Stimulated activated naive CD8-positive, alpha-beta T cell treated with anti-CD3 and anti-CD28 coated beads, Interleukin-15, Interleukin-2, amounts not matched to agents 100 ng/mL and 50 ng/mL, for 24 hours (primary cell): Measurements from ENCODE around the gene CCDC187.

Source experiments
- H3K27ac Mint-ChIP-seq: one replicate; pipeline ENCODE4 v1.8.0; 2021; ENCODE audit warnings: mild to moderate bottlenecking, mixed read lengths
- H3K27me3 Mint-ChIP-seq: one replicate; pipeline ENCODE4 v1.8.0; 2021; ENCODE audit warnings: mixed read lengths
- H3K36me3 Mint-ChIP-seq: one replicate; pipeline ENCODE4 v1.8.0; 2021; ENCODE audit warnings: low read depth, mixed read lengths
- H3K4me1 Mint-ChIP-seq: one replicate; pipeline ENCODE4 v1.8.0; 2021; ENCODE audit warnings: low read depth, mixed read lengths
- H3K4me3 Mint-ChIP-seq: one replicate; pipeline ENCODE4 v1.8.0; 2021; ENCODE audit warnings: mild to moderate bottlenecking, mixed read lengths
- H3K9me3 Mint-ChIP-seq: one replicate; pipeline ENCODE4 v1.8.0; 2021; ENCODE audit warnings: mixed read lengths

Gene CCDC187

DNA sequence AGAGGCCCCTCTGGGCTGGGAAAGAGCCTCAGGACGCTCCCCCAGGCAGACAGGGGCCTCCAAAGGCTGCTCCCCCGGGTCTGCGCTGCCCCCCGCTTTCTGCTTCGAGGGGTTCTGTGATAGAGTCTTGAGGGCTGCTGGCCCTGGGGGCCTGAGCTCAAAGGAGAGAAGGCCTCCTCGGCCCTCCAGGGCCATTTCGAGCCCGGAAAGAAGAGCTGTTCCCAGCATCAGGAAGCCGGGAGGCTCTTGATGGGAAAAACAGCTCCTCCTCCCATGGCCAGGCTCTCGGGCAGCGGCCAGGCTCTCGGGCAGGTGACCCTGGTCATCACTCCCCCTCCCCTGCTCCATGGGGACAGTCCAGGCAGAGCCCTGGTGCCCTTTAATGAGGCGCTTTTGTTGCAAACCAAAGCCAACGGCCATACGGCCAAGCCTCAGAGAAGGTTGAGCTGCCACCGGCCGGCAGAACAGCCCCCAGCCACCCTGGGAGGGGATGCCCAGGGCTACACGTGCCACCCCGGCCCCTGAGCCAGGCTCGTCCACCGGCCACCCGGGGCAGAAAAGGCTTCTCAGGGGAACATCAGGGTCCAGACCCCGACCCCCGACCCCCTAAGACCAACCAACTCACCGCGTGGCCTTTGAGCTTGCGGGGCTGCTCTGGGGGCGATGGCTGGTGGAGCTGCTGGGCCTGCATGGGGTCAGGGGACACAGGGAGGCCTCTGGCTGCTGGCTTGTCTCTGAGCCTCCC lies 42.0 kb downstream of the CCDC187 start:
- Mint-ChIP-seq H3K27me3 (no peaks in the 10 kb centered on the region), H3K4me3 (no peak overlapping the region), H3K27ac (no peak overlapping the region), H3K9me3 (no peaks in the 10 kb centered on the region), H3K4me1 (peaks cover 1% of the 10 kb centered on the region), H3K36me3 (no peaks in the 10 kb centered on the region)

DNA sequence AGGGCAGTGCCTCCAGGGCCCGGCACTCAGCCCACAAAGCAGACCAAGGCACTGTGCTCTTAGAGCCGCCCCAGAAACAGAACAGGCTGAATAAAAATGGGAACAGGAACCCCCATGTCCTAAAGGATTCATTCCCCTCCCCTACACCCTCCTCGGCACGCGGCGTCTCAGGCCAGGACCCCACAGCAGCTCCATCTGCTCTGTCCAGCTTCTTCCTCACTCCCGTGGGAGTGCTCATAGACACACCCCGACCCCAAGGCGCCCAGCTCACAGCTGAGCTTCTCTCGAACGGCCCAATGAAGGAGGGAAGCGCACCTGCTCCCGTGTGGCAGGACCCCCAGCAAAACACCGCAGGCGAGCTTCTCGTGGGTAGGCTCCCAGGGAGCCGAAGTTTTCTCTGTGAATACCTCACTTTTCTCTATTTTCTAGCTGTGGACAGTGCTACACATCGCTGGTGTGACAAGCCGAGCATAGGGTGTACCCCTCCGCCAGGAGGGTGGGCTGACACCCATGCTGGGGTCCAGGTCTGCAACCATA lies 42.9 kb downstream of the CCDC187 start:
- H3K9me3 Mint-ChIP-seq: no peaks in the 10 kb centered on the region
- no peaks in the 10 kb centered on the region for H3K27me3 Mint-ChIP-seq
- no peak overlapping the region for H3K4me3 Mint-ChIP-seq
- no peak overlapping the region for H3K27ac Mint-ChIP-seq
- H3K4me1 Mint-ChIP-seq: no peaks in the 10 kb centered on the region
- H3K36me3 Mint-ChIP-seq: no peaks in the 10 kb centered on the region

DNA sequence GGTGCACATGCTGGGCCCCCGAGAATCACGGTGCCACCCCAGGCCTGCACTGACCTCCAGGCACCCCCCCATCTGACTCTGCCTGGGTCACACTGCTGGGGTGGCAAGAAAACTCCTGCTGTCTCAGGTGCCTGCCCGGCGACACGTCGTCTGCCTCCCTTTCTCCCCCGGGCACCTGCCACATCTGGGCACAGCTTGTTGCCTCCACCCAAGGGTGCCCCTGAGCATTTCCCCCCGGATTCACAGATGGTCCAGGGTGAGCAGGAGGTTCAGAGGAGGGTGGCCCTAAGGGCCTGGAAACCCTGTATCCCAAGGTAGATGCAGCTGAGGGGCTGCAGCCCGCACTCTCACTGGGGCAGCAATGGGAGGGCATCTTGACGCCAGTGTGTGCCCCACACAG lies 43.4 kb downstream of the CCDC187 start:
- no peaks in the 10 kb centered on the region for H3K36me3 Mint-ChIP-seq
- H3K27ac Mint-ChIP-seq: no peak overlapping the region
- H3K4me1 Mint-ChIP-seq: no peaks in the 10 kb centered on the region
- no peaks in the 10 kb centered on the region for H3K9me3 Mint-ChIP-seq
- no peaks in the 10 kb centered on the region for H3K27me3 Mint-ChIP-seq
- no peak overlapping the region for H3K4me3 Mint-ChIP-seq

DNA sequence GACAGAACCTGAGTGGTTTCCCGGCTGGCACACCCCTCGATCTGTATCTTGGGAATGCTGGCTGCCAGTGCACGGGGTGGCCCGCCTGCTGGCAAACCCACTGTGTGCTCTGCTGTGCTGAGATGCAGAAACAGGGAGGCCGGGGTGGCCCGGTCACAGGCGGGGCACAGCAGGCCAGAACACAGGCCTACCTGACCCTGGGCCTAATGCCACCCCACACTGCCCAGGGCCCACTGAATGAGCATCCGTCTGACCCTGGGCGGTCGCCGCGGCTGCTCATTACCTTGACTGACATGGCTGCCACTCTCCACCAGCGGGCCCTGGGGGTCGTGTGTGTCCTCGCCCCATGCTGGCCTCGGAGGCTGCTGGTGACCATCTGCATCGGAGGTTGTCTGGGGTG lies 44.1 kb downstream of the CCDC187 start:
- Mint-ChIP-seq H3K27ac (no peak overlapping the region), H3K36me3 (no peaks in the 10 kb centered on the region)

DNA sequence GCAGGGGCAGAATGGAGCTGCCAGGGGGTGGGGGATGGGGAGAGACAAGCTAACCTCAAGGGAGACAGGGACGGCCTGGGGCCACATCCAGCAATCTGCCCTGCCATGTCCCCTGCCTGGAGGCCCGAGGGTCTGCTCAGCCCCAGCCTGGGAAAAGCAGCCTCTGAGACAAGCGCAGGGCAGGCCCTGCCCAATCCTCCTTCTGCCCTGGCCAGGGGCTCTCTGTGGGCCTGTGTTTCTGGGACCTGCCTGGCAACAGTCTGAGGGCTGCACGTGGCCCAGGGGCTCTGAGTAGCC lies 44.4 kb downstream of the CCDC187 start:
- H3K27me3 Mint-ChIP-seq: no peaks in the 10 kb centered on the region
- no peaks in the 10 kb centered on the region for H3K36me3 Mint-ChIP-seq
- no peaks in the 10 kb centered on the region for H3K9me3 Mint-ChIP-seq
- H3K27ac Mint-ChIP-seq: no peak overlapping the region
- no peaks in the 10 kb centered on the region for H3K4me1 Mint-ChIP-seq
- H3K4me3 Mint-ChIP-seq: no peak overlapping the region

More for the DNA sequence above, 44.1 kb downstream of the CCDC187 start:
- Mint-ChIP-seq H3K4me1 (no peaks in the 10 kb centered on the region), H3K9me3 (no peaks in the 10 kb centered on the region), H3K4me3 (no peak overlapping the region), H3K27me3 (no peaks in the 10 kb centered on the region)

DNA sequence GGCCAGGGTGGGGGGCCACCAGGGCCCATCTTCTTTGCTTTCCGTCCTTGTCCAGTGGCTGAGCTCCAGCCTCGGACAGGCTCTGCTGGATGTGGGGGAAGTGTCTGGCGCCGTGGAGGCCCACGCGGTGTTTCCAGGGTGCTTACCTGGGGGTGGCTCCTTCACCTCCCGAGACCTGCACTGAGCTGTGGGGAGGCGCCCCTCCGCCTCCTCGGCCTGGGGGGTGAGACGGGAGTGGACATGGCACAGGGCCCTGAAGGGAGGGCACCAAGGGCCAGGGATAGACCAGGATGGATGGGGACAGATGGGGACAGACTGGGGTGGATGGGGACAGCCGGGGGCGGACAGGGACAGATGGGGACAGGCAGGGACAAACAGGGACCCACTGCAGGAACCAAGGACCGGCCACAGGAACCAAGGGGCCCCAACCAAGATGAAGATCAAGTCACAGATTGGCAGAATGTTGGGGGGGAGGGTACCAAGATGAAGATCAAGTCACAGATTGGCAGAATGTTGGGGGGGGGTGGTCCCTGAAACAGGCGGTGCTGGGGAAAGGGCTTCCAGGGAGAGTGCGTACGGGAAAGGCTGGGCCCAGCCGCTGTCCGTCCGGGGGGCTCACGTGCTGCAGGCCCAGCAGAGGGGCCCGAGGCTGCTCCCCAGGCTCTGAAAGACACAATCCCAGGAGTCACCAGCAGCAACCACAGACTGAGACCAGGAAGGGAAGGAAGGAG lies 44.9 kb downstream of the CCDC187 start:
- no peak overlapping the region for H3K4me3 Mint-ChIP-seq
- no peaks in the 10 kb centered on the region for H3K36me3 Mint-ChIP-seq
- H3K9me3 Mint-ChIP-seq: no peaks in the 10 kb centered on the region
- H3K4me1 Mint-ChIP-seq: no peaks in the 10 kb centered on the region
- H3K27me3 Mint-ChIP-seq: no peaks in the 10 kb centered on the region
- H3K27ac Mint-ChIP-seq: no peak overlapping the region

DNA sequence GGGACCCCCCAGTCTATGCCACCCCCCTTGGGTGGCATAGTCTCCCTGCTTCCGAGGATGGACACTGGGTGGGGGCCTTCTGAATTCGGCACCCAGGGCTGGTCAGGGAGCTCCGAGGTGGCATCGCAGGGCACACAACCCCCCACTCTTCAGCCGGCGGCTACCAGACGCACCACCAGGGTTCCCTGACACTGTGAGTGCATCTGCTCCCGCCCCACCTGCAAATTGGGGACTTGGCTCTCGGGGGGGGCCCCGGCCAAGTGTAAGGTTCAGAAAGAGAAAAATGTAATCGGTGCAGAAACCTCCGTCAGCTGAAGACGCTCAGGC lies 45.6 kb downstream of the CCDC187 start:
- no peak overlapping the region for H3K27ac Mint-ChIP-seq
- H3K27me3 Mint-ChIP-seq: no peaks in the 10 kb centered on the region
- H3K36me3 Mint-ChIP-seq: no peaks in the 10 kb centered on the region
- no peak overlapping the region for H3K4me3 Mint-ChIP-seq
- no peaks in the 10 kb centered on the region for H3K4me1 Mint-ChIP-seq
- no peaks in the 10 kb centered on the region for H3K9me3 Mint-ChIP-seq

DNA sequence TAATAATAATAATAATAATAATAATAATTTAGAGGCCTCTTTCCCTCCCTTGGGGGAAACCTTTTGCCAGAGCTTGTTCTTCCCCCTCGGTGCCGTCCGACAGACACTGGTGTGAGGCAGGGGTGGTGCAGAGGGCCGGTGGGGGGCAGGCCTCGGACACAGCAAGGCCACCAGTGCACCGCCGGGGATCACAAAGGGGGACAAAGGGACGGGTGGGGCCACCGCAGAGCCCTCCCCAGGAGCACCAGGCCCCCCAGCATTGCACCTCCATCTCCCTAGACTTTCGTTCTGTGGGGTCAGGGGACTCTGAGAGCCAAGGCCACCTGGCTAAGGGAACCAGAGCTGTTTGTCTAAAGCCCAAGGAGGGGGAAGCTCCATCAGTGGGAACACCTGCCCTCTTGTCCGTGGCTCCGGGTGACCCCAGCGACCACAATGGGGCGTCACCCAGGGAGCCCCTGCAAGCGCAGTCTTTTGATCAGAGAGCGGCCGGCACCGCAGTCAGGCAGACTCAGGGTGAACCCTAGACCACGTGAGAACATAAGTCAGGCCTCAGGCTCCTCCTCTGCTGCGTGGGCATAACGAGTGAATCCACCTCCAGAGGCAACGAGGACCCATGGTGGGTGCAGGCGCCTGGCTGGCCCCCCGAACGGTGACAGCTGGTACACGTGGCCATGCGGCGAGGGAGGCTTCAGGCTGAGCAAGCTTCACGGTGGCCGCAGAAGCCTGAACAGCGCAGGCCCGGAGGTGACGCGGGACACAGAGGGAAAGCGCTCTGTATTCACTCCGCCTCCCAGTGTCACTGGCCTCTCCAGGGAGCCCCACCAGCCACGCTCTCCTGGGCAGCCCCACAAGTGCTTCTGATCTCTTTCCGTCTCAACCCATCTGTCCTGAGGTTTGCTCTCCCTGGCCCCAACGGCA lies 46.3 kb downstream of the CCDC187 start:
- no peaks in the 10 kb centered on the region for H3K27me3 Mint-ChIP-seq
- no peaks in the 10 kb centered on the region for H3K4me1 Mint-ChIP-seq
- H3K27ac Mint-ChIP-seq: no peak overlapping the region
- H3K36me3 Mint-ChIP-seq: no peaks in the 10 kb centered on the region
- no peak overlapping the region for H3K4me3 Mint-ChIP-seq
- H3K9me3 Mint-ChIP-seq: no peaks in the 10 kb centered on the region

DNA sequence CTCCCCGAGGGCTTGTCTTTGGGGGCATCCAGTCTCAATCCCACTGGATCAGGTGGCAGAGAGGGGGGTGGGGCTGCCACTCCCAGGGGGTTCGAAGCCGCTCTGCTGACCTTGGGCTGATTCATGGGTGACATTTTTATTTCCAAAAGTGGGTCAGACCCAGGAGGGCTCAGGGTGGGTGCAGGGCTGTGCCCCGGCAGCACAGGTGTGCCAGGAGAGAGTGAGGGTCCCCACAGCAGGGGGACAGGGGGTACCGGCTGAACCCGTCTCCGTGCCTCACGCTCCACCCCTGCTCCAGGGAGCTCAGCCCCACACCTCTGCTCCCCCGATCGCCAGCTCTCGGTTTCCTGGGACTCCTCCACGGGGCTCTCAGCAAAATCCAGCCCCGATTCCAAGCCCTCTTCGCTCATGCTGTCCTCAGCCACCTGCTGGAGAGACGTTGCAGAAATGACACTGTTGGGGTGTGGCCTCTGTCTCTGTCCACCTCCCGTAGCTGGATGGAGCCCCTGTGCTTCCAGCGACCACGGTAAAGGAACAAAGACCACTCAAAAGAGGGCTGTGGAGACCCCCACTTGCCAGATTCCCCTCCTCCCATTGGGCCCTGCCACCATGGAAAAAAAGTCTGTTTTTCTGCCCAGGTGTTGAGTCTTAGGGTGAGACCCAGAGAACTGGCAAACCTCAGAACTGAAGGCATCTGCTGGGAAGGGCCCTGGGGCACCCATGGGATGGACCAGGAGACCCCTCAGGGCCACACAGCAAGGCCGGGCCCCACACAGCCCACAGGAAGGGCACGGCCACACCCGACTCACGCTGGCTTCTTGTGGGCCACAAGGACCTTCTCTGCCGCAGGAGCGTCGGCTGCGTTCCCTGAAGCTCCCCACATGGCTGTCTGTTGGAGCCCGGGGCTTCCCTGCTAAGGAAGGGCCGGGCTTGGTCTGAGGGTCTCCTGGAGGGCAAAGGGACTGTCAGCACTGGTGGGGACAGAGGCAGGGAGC lies 47.7 kb downstream of the CCDC187 start:
- H3K36me3 Mint-ChIP-seq: no peaks in the 10 kb centered on the region
- no peak overlapping the region for H3K27ac Mint-ChIP-seq
- H3K4me1 Mint-ChIP-seq: no peaks in the 10 kb centered on the region
- no peaks in the 10 kb centered on the region for H3K27me3 Mint-ChIP-seq
- H3K9me3 Mint-ChIP-seq: no peaks in the 10 kb centered on the region
- H3K4me3 Mint-ChIP-seq: no peak overlapping the region

DNA sequence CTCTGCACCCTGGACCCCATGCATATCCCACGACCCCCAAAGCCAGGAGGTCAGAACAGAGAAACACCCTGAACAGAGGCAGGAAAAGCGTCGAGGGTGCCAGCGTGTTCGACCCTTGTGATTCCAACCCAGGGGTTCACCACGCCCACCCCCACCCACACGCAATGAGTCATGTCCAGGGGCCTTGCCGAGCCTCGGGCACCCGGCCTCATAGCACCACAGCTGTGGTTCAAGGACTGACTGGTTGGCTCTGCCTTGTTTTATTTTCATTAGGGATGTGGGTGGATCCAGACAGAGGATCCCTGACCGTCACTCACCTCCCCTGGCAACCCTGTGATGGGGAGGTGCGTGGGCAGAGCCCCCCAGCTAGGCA lies 48.7 kb downstream of the CCDC187 start:
- Mint-ChIP-seq H3K36me3 (no peaks in the 10 kb centered on the region), H3K4me3 (no peak overlapping the region), H3K27me3 (no peaks in the 10 kb centered on the region)

DNA sequence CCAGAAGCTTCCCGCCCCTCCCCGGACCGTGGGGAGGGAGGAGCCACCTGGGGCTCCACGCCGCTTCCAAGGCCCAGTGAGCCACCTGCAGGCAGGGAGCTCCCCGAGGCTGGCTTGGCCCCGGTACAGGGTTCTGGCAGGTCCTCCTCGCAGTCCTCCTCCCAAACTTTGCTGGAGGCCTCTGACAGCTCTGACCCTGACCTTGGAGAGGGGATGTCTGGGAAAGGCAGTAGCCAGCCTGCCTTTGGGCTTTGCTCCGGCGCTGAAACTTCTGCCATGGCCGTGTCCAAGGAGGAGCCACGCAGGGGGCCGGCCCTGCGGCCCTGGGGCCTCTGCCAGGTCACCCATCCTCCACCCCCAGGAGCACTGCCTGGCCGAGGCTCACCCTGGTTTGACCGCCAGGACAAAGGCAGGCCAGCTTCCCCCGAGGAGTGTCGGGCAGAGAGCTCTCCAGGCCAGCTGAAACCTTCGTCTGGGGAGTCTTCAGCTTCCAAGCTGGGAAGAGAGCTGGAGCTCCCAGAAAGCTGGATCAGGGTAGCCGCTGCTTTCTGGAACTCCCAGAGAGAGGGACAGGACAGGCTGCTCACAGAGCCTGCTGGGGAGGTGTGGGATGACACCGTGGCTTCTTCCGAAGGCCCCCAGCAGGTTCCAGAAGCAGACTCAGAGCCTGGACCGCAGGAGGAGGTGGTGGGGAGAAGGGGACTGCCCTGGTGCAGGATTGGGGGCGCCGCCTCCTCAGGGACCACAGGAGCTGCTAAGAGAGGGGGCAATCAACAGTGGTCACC lies 49.3 kb downstream of the CCDC187 start:
- no peak overlapping the region for H3K27ac Mint-ChIP-seq
- no peaks in the 10 kb centered on the region for H3K9me3 Mint-ChIP-seq
- H3K27me3 Mint-ChIP-seq: no peaks in the 10 kb centered on the region
- no peaks in the 10 kb centered on the region for H3K36me3 Mint-ChIP-seq
- H3K4me3 Mint-ChIP-seq: no peak overlapping the region
- H3K4me1 Mint-ChIP-seq: no peaks in the 10 kb centered on the region

More for the DNA sequence above, 48.7 kb downstream of the CCDC187 start:
- H3K27ac Mint-ChIP-seq: no peak overlapping the region
- H3K9me3 Mint-ChIP-seq: no peaks in the 10 kb centered on the region
- H3K4me1 Mint-ChIP-seq: no peaks in the 10 kb centered on the region

DNA sequence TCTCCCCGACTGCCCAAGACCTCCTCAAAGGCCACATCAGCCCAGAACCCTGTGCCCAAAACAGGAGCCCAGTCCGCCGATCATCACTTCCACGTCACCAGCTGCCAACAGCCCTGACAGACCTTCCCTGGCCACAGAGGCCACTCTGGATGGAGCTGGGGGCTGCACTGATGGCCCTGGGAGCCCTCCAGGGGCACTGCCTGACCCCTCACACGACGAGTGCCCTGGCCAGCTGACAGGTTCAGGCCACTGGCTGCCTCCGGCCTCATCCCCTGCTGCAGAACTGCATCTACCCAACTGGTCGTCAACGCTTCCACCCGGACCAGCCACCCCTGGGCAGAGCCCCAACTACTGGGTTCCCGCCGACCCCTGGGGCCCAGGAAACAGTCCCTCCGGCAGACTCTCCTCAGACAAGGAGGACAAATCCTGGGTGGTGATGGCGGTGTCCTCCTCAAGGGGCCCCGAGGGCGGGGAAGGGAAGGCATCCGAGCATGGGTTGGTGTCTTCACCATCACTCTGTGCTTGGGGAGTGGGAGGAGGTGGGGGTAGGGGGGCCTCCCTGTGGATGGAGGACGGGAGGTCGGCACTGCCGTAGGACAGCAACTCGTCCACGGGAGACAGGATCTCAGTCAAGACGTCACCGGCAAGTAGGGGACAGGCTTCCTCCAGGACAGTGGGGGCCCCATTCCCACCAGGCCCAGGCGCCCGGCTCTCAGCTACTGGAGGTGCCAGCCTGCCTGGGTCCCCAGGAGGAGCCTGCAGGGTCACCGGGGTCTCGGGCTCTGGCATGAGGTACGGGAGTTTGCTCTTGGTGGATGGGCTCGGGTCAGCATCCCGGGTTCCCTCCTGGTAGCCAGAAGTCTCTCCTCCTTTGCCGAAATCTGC lies 50.4 kb downstream of the CCDC187 start:
- Mint-ChIP-seq H3K27me3 (no peaks in the 10 kb centered on the region), H3K27ac (no peak overlapping the region), H3K36me3 (no peaks in the 10 kb centered on the region), H3K4me3 (no peak overlapping the region), H3K9me3 (no peaks in the 10 kb centered on the region), H3K4me1 (no peaks in the 10 kb centered on the region)

DNA sequence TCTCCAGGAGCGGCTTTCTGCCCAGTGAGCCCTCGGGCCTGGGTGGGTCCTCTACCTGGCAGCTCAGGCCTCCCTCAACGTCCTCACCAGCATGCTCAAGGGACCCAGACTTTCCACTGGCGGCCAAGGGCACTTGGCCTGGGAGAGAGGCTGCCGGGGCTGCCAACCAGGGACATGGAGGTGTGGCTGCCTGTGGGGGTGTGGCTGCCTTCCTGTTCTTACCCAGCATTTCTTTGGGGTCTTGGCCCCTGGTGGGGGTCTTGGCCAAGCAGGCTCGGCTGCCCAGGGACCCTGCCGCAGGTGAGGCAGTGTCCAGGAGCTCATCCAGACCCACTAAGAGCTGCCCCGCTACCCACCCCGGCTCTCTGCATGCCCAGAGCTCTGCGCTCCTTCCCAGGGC lies 51.0 kb downstream of the CCDC187 start:
- no peak overlapping the region for H3K27ac Mint-ChIP-seq
- no peaks in the 10 kb centered on the region for H3K9me3 Mint-ChIP-seq
- no peaks in the 10 kb centered on the region for H3K27me3 Mint-ChIP-seq
- no peaks in the 10 kb centered on the region for H3K4me1 Mint-ChIP-seq
- H3K4me3 Mint-ChIP-seq: no peak overlapping the region
- no peaks in the 10 kb centered on the region for H3K36me3 Mint-ChIP-seq
